ENCODE results near the gene CDH4. TPM values are rescaled to one million over a fixed set of nuclear protein-coding genes. Genes with fewer than 3 reads are reported as not detected.

Gene CDH4
- total and polyA plus RNA-seq, 8 donors, result under 0.01 to 2.2 (median 0.11) TPM; not detected in 2

- Histone ChIP-seq H3K27me3 (peaks cover 0 to 4% (median 0%) of the 10 kb centered on the region in 3 donors), H3K4me1 (no peaks in the 10 kb centered on the region), H3K9me3 (peaks cover 0 to 22% (median 21%) of the 10 kb centered on the region in 4 donors), H3K27ac (no peak overlapping the region), H3K36me3 (no peaks in the 10 kb centered on the region), H3K4me3 (no peak overlapping the region)
- no peak for DNase-seq
- intact Hi-C loops (cut with DNase I; ENCODE audit: low total_unique reads), result no loop called here
- WGBS, 5 donors, result 56 to 78% (median 69%) methylated on average over 1 of the region's 1 CpG
- TF ChIP-seq CTCF (IDR thresholded peaks at IDR 0.05) (no peak), POLR2AphosphoS5 (IDR thresholded peaks at IDR 0.05) (no peak), EP300 (IDR thresholded peaks at IDR 0.05) (no peak), POLR2A (IDR thresholded peaks at IDR 0.05) (no peak)
Observed at GRCh38 chr20:61750093-61750492, 498.0 kb downstream of the CDH4 start.

DNA sequence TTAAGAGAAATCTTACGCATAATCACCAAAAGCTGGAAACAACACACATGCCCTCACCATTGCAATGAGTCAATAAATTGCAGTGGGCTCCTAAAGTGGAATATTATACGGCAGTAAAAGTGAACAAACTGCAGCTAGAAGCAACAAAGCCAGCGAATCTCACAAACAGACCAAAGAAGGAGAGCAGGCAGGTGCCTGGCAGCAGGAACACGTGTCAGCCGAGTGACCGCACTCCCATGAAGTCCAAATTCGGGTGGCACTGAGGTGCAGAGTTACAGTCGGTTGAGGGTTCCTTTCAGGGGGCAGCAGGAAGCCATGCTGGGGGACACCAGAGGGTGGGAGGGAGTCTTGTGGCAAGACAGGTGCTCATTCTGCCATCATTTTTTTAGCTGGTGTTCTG, 500.5 kb downstream of the CDH4 start:
- Histone ChIP-seq H3K36me3 (no peaks in the 10 kb centered on the region), H3K27me3 (peaks cover 0 to 12% (median 0%) of the 10 kb centered on the region in 3 donors), H3K9me3 (peaks cover 0 to 22% (median 21%) of the 10 kb centered on the region in 4 donors), H3K27ac (no peak overlapping the region), H3K4me3 (no peak overlapping the region), H3K4me1 (no peaks in the 10 kb centered on the region)
- TF ChIP-seq CTCF (IDR thresholded peaks at IDR 0.05) (no peak), POLR2AphosphoS5 (IDR thresholded peaks at IDR 0.05) (no peak), EP300 (IDR thresholded peaks at IDR 0.05) (no peak)
- intact Hi-C loops (cut with DNase I; ENCODE audit: low total_unique reads), result no loop called here
- WGBS, 5 donors, result 87 to 94% (median 89%) methylated on average over 8 of the region's 8 CpGs
- DNase-seq, result no peak

GRCh38 chr20:61753316-61753942, 501.4 kb downstream of the CDH4 start:
- DNase-seq, result no peak
- intact Hi-C loops (cut with DNase I; ENCODE audit: low total_unique reads), result no loop called here
- TF ChIP-seq POLR2AphosphoS5 (IDR thresholded peaks at IDR 0.05) (no peak), EP300 (IDR thresholded peaks at IDR 0.05) (no peak), CTCF (IDR thresholded peaks at IDR 0.05) (no peak), POLR2A (IDR thresholded peaks at IDR 0.05) (no peak)
- Histone ChIP-seq H3K9me3 (peaks cover 0 to 22% (median 18%) of the 10 kb centered on the region in 4 donors), H3K27ac (no peak overlapping the region), H3K4me1 (no peaks in the 10 kb centered on the region), H3K27me3 (peaks cover 0 to 20% (median 0%) of the 10 kb centered on the region in 3 donors), H3K36me3 (no peaks in the 10 kb centered on the region), H3K4me3 (no peak overlapping the region)
- WGBS, 5 donors, result 62 to 72% (median 69%) methylated on average over 12 of the region's 12 CpGs

DNA sequence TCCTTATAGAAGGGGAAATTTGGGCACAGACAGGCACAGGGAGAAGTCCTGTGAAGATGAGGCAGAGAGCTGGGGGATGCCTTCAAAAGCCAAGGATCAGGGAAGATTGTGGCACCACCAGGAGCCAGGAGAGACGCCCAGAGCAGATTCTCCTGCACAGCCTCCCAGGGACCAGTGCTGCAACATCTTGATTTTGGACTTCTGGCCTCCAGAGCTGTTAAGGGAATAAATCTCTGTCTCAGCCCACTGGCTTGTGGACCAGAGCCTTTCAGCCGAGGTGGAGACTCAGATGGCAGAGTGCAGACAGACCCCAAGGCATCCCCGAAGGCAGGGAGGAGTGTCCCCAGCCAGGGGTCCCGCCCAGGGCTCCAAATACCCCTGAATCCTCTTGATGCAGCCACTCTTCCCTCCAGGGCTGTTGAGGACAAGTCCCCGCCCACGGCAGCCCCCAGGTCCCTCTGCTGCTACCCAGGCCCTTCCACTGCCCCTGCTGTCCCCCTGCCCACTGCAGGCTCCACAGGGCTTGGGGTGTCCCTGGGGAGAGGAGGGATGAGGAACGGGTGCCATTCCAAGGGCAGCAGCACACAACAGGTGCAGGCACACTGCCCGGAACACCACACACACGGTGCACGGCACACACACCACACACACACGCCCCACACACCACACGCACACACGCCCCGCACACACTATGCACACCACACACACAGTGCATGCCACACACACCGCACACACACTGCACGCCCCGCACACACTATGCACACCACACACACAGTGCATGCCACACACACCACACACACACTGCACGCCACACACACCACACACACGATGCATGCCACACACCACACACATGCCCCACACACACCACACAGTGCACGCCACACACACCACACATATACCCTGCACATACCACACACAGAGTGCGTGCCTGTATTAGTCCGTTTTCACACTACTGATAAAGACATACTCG, 502.2 kb downstream of the CDH4 start:
- no peaks in the 10 kb centered on the region for H3K36me3 ChIP-seq
- H3K4me3 ChIP-seq, result no peak overlapping the region
- WGBS, 5 donors, result 81 to 87% (median 83%) methylated on average over 20 to 23 of the region's 23 CpGs

More for the DNA sequence above, 502.2 kb downstream of the CDH4 start:
- Histone ChIP-seq H3K27ac (no peak overlapping the region), H3K9me3 (peaks cover 0 to 22% (median 18%) of the 10 kb centered on the region in 4 donors), H3K27me3 (peaks cover 0 to 24% (median 0%) of the 10 kb centered on the region in 3 donors), H3K4me1 (no peaks in the 10 kb centered on the region)
- no peak for DNase-seq
- intact Hi-C loops (cut with DNase I; ENCODE audit: low total_unique reads), result no loop called here
- no peak for TF ChIP-seq CTCF (IDR thresholded peaks at IDR 0.05)
- no peak for TF ChIP-seq EP300 (IDR thresholded peaks at IDR 0.05)
- no peak for TF ChIP-seq POLR2AphosphoS5 (IDR thresholded peaks at IDR 0.05)
- no peak for TF ChIP-seq POLR2A (IDR thresholded peaks at IDR 0.05)
